ENCODE measurements around the gene GPC5.

DNA sequence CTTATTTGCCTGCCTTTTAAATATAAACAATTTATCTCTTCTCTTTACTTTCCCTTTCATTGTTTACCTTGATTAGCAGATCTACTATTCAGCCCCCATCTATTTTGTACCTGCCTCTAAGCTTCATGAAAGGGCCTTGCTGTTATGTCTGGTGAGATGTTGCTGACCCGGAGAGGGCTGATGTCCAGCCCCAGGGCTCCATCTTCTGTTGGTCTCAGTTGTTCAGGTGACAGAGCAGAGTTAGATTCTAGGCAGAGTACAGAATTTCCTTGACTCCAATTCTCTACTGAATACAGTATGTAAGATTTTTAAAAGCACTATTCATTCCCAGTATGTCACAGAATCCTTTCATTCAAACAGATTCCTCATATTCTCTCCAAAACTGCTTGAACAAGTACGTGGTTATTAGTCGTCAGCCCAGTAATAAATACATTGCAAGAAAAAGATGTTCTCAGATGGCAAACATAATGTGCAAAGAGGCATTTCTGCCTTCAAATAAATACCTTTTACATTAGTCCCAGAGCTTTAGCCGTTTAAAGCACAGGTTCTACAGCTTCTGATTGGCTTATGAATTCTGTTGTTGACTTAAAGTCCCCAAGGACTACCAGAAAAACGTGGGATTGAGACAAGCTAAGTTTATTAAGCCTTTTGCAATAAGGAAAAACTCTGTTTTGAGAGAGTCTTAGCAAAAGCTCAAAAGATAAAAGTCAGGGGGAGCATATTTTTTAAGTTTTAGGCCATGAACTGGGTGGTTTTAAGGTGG, 159.1 kb downstream of the GPC5 start:
- TF ChIP-seq REST (IDR thresholded peaks at IDR 0.05; ENCODE audit: insufficient read depth in 1 of 2, low read depth in 2 of 2, low read length in 2 of 2), result no peak
- TF ChIP-seq POLR2AphosphoS5 (IDR thresholded peaks at IDR 0.05; ENCODE audit: low read depth, low read length), result no peak
- TF ChIP-seq TAF1 (IDR thresholded peaks at IDR 0.05; ENCODE audit: borderline replicate concordance, insufficient read depth, low read length), result no peak
- TF ChIP-seq SIN3A (IDR thresholded peaks at IDR 0.05; ENCODE audit: borderline replicate concordance, insufficient read depth, low read length), result no peak
- no peak for TF ChIP-seq FOXP2 (optimal IDR thresholded peaks at IDR 0.05; ENCODE audit: borderline replicate concordance, extremely low read depth, extremely low read length, insufficient read depth)

Data from PFSK-1 (cell line).